Fibroblast of villous mesenchyme (primary cell): ENCODE data around the gene PAPLN. TPM values are rescaled to one million over a fixed set of nuclear protein-coding genes. Genes with fewer than 3 reads are reported as not detected.

ENCODE experiments used
- DNase-seq: peaks from one replicate; pipeline ENCODE4 v3.0.0-alpha.2; 2010; ENCODE audit warnings: low read depth
- H3K4me3 ChIP-seq: 2 replicates; pipeline ENCODE4 v1.5.1; 2011; ENCODE audit warnings: low read depth, mild to moderate bottlenecking, low read length
- CTCF ChIP-seq: IDR thresholded peaks from 2 replicates; pipeline ENCODE4 v1.5.1; 2012; ENCODE audit warnings: low read depth, mild to moderate bottlenecking, low read length; ENCODE audit not compliant: insufficient read depth
- total RNA-seq: library from RNA; depleted of rRNA; stranded (reverse); fragments of >200 nt; gene quantifications from 2 replicates; pipeline ENCODE4 v1.2.3, GENCODE V29; 2012

Gene PAPLN
- total RNA-seq, 1 donor, result 4.3 TPM

- no peak for DNase-seq
- no peak for TF ChIP-seq CTCF
- H3K4me3 ChIP-seq, result no peak overlapping the region
Observed at GRCh38 chr14:73272393-73272792, 35.1 kb downstream of the PAPLN start.

GRCh38 chr14:73273799-73274198 is 36.5 kb downstream of the PAPLN start:
- no peak overlapping the region for H3K4me3 ChIP-seq
- no peak for TF ChIP-seq CTCF
- no peak for DNase-seq

GRCh38 chr14:73276836-73277235 is 39.5 kb downstream of the PAPLN start:
- H3K4me3 ChIP-seq, result no peak overlapping the region
- TF ChIP-seq CTCF, result no peak
- DNase-seq, result no peak

- TF ChIP-seq CTCF, result no peak
- H3K4me3 ChIP-seq, result no peak overlapping the region
- no peak for DNase-seq
Observed at GRCh38 chr14:73277376-73277775, 40.1 kb downstream of the PAPLN start.

GRCh38 chr14:73280903-73281302 is 43.6 kb downstream of the PAPLN start:
- no peak for DNase-seq
- no peak for TF ChIP-seq CTCF
- H3K4me3 ChIP-seq, result no peak overlapping the region

GRCh38 chr14:73283608-73284379 is 46.5 kb downstream of the PAPLN start:
- no peak overlapping the region for H3K4me3 ChIP-seq
- peak; percentile 24 for TF ChIP-seq CTCF
- DNase-seq, result peak; percentile 34

GRCh38 chr14:73285979-73286378 is 48.7 kb downstream of the PAPLN start:
- no peak overlapping the region for H3K4me3 ChIP-seq
- no peak for TF ChIP-seq CTCF
- DNase-seq, result no peak
